CD4-positive, CD25-positive, alpha-beta regulatory T cell (primary cell): ENCODE results near the gene MYO16. TPM values are rescaled to one million over a fixed set of nuclear protein-coding genes. Genes with fewer than 3 reads are reported as not detected.

Experiments used
- ATAC-seq, 2 donors: fragments of 150-1000 bp; cut with Tn5 transposase; one replicate each; pipeline ENCODE4 v1.10.0; 2021; ENCODE audit warnings: low read depth in 2 of 2, moderate number of reproducible peaks in 2 of 2, moderate library complexity in 1 of 2
- DNase-seq, 3 donors: peaks; one replicate each; pipeline versions ENCODE4 v3.0.0 to v3.0.0-alpha.2; 2012 to 2022; ENCODE audit warnings: mixed read lengths in 1 of 3
- H3K27ac ChIP-seq: one replicate; pipeline ENCODE4 v1.7.0; 2013; ENCODE audit warnings: mild to moderate bottlenecking, low read length; ENCODE audit not compliant: insufficient read depth, poor library complexity, severe bottlenecking
- H3K27me3 ChIP-seq: one replicate; pipeline ENCODE4 v1.7.0; 2013; ENCODE audit warnings: low read length; ENCODE audit not compliant: control insufficient read depth, insufficient read depth
- H3K36me3 ChIP-seq: one replicate; pipeline ENCODE4 v1.7.0; 2013; ENCODE audit warnings: mild to moderate bottlenecking, low read length, moderate library complexity; ENCODE audit not compliant: control insufficient read depth, insufficient read depth
- H3K4me1 ChIP-seq: 2 replicates; pipeline ENCODE4 v1.7.0; 2013; ENCODE audit warnings: mild to moderate bottlenecking, low read length; ENCODE audit not compliant: insufficient read depth, control insufficient read depth, poor library complexity, severe bottlenecking
- H3K4me3 ChIP-seq: one replicate; pipeline ENCODE4 v1.7.0; 2013; ENCODE audit warnings: low read depth, mild to moderate bottlenecking, low read length, moderate library complexity
- H3K9me3 ChIP-seq, 2 experiments: 1 replicate in 1 of 2; 2 replicates in 1 of 2; pipeline ENCODE4 v1.7.0; 2013; ENCODE audit warnings: low read length in 2 of 2, mild to moderate bottlenecking in 1 of 2, moderate library complexity in 1 of 2; ENCODE audit not compliant: control insufficient read depth in 2 of 2
- H3K27ac Mint-ChIP-seq, 3 donors: one replicate each; pipeline ENCODE4 v1.8.0; 2020 to 2022; ENCODE audit warnings: mild to moderate bottlenecking in 3 of 3, mixed read lengths in 3 of 3, moderate library complexity in 2 of 3
- H3K27me3 Mint-ChIP-seq: one replicate; pipeline ENCODE4 v1.8.0; 2022; ENCODE audit warnings: mild to moderate bottlenecking, mixed read lengths
- H3K36me3 Mint-ChIP-seq: one replicate; pipeline ENCODE4 v1.8.0; 2020; ENCODE audit warnings: mixed read lengths
- H3K4me1 Mint-ChIP-seq, 4 donors: one replicate each; pipeline ENCODE4 v1.8.0; 2020 to 2022; ENCODE audit warnings: mixed read lengths in 4 of 4, mild to moderate bottlenecking in 1 of 4
- H3K4me3 Mint-ChIP-seq, 4 donors: one replicate each; pipeline ENCODE4 v1.8.0; 2020 to 2022; ENCODE audit warnings: mild to moderate bottlenecking in 4 of 4, mixed read lengths in 4 of 4, moderate library complexity in 3 of 4
- H3K9me3 Mint-ChIP-seq, 7 donors: one replicate each; pipeline ENCODE4 v1.8.0; 2020 to 2022; ENCODE audit warnings: mixed read lengths in 7 of 7, mild to moderate bottlenecking in 3 of 7, moderate library complexity in 2 of 7
- polyA plus RNA-seq, 4 donors: library from polyadenylated mRNA; unstranded; fragments of 300-500 nt; fragmentation: Illumina TruSeq; gene quantifications; one replicate each; pipeline ENCODE4 v1.2.3, GENCODE V29; 2021
- total RNA-seq: library from RNA; stranded (reverse); gene quantifications from one replicate; pipeline ENCODE4 v1.2.3, GENCODE V29; 2022

The MYO16 gene
- total and polyA plus RNA-seq, 5 donors from 2014 or later: 0.08 to 2.3 (median 0.29) TPM

DNA sequence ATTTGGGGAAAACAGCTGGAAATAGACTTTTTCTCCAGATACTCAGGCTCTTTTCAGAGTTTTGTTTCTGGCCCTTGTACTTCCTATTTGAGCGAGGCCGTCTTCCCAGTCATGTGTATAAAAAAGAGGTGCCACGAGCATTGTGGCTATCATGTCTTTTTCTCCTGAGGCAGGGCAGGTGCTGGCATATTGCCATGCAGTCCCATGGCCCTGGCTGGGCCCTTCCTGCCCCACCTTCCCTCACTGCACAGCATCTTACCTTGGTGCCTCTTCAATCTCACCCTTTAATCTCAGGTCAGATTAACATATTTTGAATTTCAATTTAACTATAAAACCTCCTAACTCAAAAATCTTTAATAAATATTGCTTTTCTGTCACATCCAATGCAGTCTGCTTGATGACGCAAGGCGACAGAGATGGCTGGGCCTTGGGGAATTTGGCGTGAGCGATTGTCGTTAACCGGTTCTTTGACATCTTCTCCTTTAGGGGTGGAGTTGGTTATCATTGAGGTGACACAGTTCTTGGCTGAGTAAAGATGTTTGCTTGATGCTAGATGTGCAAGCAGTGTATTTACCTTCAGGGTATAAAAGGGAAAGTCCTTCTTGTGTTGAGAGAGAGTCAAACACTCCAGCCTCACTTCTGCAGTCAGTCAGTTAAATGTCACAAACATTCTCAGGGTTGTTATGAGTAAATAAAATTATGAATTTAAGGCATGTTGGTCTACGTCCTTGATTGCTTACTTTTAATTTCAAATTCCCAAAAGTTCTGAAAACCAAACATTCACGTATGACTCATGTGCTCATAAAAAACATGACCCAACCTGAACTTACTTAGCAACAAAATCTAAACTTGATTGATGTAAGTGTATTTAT is 289.9 kb downstream of the MYO16 start:
- H3K36me3 ChIP-seq: no peaks in the 10 kb centered on the region
- no peak overlapping the region for H3K4me3 ChIP-seq
- Mint-ChIP-seq H3K27ac (peak overlapping the region in 1 of 3 donors; percentile 20), H3K27me3 (peaks cover 4% of the 10 kb centered on the region), H3K4me3 (no peak overlapping the region), H3K9me3 (no peaks in the 10 kb centered on the region), H3K4me1 (peaks cover 19 to 23% (median 19%) of the 10 kb centered on the region in 4 donors), H3K36me3 (no peaks in the 10 kb centered on the region)
- no peaks in the 10 kb centered on the region for H3K27me3 ChIP-seq
- DNase-seq: no peak
- H3K9me3 ChIP-seq: no peaks in the 10 kb centered on the region
- ATAC-seq: no peak
- no peak overlapping the region for H3K27ac ChIP-seq
- peaks cover 13% of the 10 kb centered on the region for H3K4me1 ChIP-seq

DNA sequence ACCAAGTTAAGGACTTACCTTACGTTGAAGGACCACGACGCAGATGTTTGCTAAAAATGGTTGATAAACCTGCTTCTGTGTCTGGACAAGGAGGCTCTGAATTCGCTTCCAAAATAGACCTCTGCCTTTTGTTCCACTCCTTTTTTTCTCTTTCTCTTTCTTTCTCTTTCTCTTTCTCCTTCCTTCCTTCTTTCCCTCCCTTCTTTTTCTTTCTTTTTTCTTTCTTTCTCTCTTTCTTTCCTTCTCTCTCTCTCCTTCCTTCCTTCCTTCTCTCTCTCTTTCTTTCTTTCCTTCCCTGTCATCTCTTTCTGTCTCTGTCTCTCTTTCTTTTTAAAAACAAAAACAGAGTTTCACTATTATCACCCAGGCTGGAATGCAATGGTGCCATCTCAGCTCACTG is 290.7 kb downstream of the MYO16 start:
- H3K27ac Mint-ChIP-seq: peak overlapping the region in 1 of 3 donors; percentile 58
- Histone ChIP-seq H3K4me1 (peaks cover 13% of the 10 kb centered on the region), H3K36me3 (no peaks in the 10 kb centered on the region), H3K9me3 (no peaks in the 10 kb centered on the region), H3K27me3 (no peaks in the 10 kb centered on the region), H3K27ac (no peak overlapping the region), H3K4me3 (no peak overlapping the region)
- no peak for DNase-seq
- H3K4me1 Mint-ChIP-seq: peaks cover 16 to 20% (median 16%) of the 10 kb centered on the region in 4 donors
- ATAC-seq: no peak
- no peak overlapping the region for H3K4me3 Mint-ChIP-seq
- peaks cover 4% of the 10 kb centered on the region for H3K27me3 Mint-ChIP-seq
- no peaks in the 10 kb centered on the region for H3K36me3 Mint-ChIP-seq
- H3K9me3 Mint-ChIP-seq: no peaks in the 10 kb centered on the region

DNA sequence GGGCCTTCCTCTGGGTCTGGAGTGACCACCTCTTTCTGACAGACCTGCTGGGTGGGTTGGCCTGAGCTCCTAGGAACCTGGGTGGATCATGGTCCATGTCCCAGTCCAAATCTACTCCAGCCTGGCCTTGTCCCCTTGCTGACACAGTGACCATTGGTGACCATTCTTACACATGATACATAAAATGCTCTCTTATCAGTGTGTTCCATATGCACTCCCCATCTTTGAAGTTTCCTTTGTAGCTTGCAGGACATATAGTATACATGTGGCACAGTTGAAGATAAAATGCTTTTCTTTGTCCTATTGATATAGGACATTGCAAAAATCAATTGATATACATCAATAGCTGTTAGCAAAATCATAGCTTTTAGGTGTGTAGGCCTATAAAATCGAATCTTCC is 291.8 kb downstream of the MYO16 start:
- no peak overlapping the region for H3K27ac ChIP-seq
- no peak overlapping the region for H3K4me3 Mint-ChIP-seq

DNA sequence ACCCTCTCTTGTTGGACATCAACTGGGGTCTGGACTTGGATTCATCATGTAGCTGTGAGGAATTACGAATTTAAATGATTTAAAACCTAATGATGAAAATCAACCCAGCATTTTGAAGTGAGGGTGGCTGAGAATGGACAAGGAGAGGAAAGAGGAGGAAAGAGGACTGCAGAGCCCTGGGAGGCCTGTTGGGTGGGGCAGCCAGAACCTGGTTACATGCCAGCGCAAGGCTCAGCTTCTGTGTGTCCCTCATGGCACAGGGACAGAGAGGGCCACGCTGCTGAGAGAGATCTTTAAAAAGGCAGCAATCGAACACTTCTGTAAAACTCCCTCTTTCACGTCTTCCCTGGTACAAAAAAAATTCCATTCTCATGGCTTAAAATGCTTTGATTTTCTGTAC is 292.7 kb downstream of the MYO16 start:
- Mint-ChIP-seq H3K4me1 (peaks cover 0 to 5% (median 4%) of the 10 kb centered on the region in 4 donors), H3K27ac (no peak overlapping the region), H3K36me3 (no peaks in the 10 kb centered on the region), H3K4me3 (no peak overlapping the region), H3K27me3 (no peaks in the 10 kb centered on the region), H3K9me3 (no peaks in the 10 kb centered on the region)
- H3K36me3 ChIP-seq: no peaks in the 10 kb centered on the region
- no peak overlapping the region for H3K27ac ChIP-seq
- H3K4me1 ChIP-seq: no peaks in the 10 kb centered on the region
- no peaks in the 10 kb centered on the region for H3K9me3 ChIP-seq
- no peak overlapping the region for H3K4me3 ChIP-seq
- DNase-seq (no peak), ATAC-seq (no peak)
- no peaks in the 10 kb centered on the region for H3K27me3 ChIP-seq

More for the DNA sequence above, 291.8 kb downstream of the MYO16 start:
- ATAC-seq (no peak), DNase-seq (no peak)
- Mint-ChIP-seq H3K27me3 (peaks cover 4% of the 10 kb centered on the region), H3K36me3 (no peaks in the 10 kb centered on the region), H3K27ac (no peak overlapping the region), H3K4me1 (peaks cover 5 to 11% (median 8%) of the 10 kb centered on the region in 4 donors), H3K9me3 (no peaks in the 10 kb centered on the region)
- no peaks in the 10 kb centered on the region for H3K36me3 ChIP-seq
- peaks cover 2% of the 10 kb centered on the region for H3K4me1 ChIP-seq
- no peaks in the 10 kb centered on the region for H3K27me3 ChIP-seq
- H3K9me3 ChIP-seq: no peaks in the 10 kb centered on the region
- H3K4me3 ChIP-seq: no peak overlapping the region

DNA sequence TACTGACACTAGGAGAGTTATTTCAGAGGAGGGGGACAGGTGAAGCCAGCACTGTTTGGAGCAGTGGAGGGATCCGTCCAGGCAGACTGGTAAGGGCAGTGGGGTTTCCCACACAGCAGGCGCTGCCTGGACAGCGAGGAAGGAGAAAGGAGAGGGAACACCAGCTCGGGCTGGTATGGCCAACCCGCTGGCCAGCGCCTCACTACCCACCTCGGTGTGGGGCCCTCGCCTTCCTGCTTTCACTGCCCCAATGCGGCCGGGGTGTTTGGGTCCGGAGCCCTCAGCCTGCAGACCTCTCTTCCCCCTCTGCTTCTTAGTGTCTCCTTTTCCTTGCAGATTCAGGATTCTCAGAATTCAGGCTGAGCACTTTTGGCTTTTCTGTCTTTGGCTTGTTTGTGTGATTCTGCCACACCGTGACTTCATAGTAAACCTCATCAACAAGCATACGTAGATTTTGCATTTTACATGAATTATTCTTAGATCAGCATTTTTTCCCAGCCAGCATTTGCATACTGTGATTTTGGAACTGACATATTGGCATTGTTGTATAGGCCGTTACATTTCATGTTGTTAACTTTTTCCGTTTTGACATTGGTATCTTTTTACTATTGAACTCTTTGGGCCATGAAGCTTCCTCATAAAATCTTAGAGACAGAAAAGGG is 294.1 kb downstream of the MYO16 start:
- DNase-seq: no peak
- no peaks in the 10 kb centered on the region for H3K9me3 ChIP-seq

GRCh38 chr13:108924134-108924533 is 294.7 kb downstream of the MYO16 start:
- Histone ChIP-seq H3K9me3 (no peaks in the 10 kb centered on the region), H3K27ac (no peak overlapping the region), H3K27me3 (no peaks in the 10 kb centered on the region), H3K36me3 (no peaks in the 10 kb centered on the region), H3K4me3 (no peak overlapping the region), H3K4me1 (no peaks in the 10 kb centered on the region)
- Mint-ChIP-seq H3K27ac (no peak overlapping the region), H3K36me3 (no peaks in the 10 kb centered on the region), H3K4me1 (peaks cover 0 to 5% (median under 1%) of the 10 kb centered on the region in 4 donors), H3K4me3 (no peak overlapping the region), H3K27me3 (no peaks in the 10 kb centered on the region), H3K9me3 (no peaks in the 10 kb centered on the region)
- ATAC-seq (no peak), DNase-seq (no peak)

More for the DNA sequence above, 294.1 kb downstream of the MYO16 start:
- Mint-ChIP-seq H3K4me1 (peaks cover 0 to 5% (median under 1%) of the 10 kb centered on the region in 4 donors), H3K36me3 (no peaks in the 10 kb centered on the region), H3K9me3 (no peaks in the 10 kb centered on the region), H3K27me3 (no peaks in the 10 kb centered on the region), H3K27ac (no peak overlapping the region), H3K4me3 (no peak overlapping the region)
- no peak for ATAC-seq
- Histone ChIP-seq H3K36me3 (no peaks in the 10 kb centered on the region), H3K27ac (no peak overlapping the region), H3K4me3 (no peak overlapping the region), H3K4me1 (no peaks in the 10 kb centered on the region), H3K27me3 (no peaks in the 10 kb centered on the region)

- Mint-ChIP-seq H3K9me3 (no peaks in the 10 kb centered on the region), H3K4me1 (peaks cover 0 to 3% (median 0%) of the 10 kb centered on the region in 4 donors), H3K27me3 (no peaks in the 10 kb centered on the region), H3K4me3 (no peak overlapping the region), H3K36me3 (no peaks in the 10 kb centered on the region), H3K27ac (no peak overlapping the region)
- ATAC-seq (no peak), DNase-seq (no peak)
- Histone ChIP-seq H3K27ac (no peak overlapping the region), H3K4me1 (no peaks in the 10 kb centered on the region), H3K4me3 (no peak overlapping the region), H3K27me3 (no peaks in the 10 kb centered on the region), H3K36me3 (no peaks in the 10 kb centered on the region), H3K9me3 (no peaks in the 10 kb centered on the region)
These were observed 295.1 kb downstream of the MYO16 start for GRCh38 chr13:108924541-108924940.
